H1 (cell line): ENCODE results near the gene SUGT1. TPM values are rescaled to one million over a fixed set of nuclear protein-coding genes. Genes with fewer than 3 reads are reported as not detected.

Experiments
- CTBP2 ChIP-seq: IDR thresholded peaks from 2 replicates; pipeline ENCODE4 v1.7.0; 2011; ENCODE audit warnings: borderline replicate concordance, mild to moderate bottlenecking, moderate library complexity, mixed read lengths, low read length; ENCODE audit not compliant: insufficient read depth, insufficient read length
- KDM1A ChIP-seq: fragments of 200-600, 300-600 bp; sonication (generic); IDR thresholded peaks from 2 replicates; pipeline ENCODE4 v1.7.1; 2016; ENCODE audit warnings: mild to moderate bottlenecking, low read length, borderline replicate concordance
- MAX ChIP-seq: IDR thresholded peaks from 2 replicates; pipeline ENCODE4 v1.6.1; 2012; ENCODE audit warnings: inconsistent platforms
- POLR2AphosphoS5 ChIP-seq: IDR thresholded peaks from 2 replicates; pipeline ENCODE4 v1.6.1; 2011; ENCODE audit warnings: low read depth, low read length
- RFX5 ChIP-seq: IDR thresholded peaks from 2 replicates; pipeline ENCODE4 v1.6.1; 2011; ENCODE audit warnings: low read depth, low read length, improper control_type of control experiment, borderline replicate concordance
- ZNF274 ChIP-seq: IDR thresholded peaks from 2 replicates; pipeline ENCODE4 v1.7.0; 2012; ENCODE audit warnings: low read length, borderline replicate concordance; ENCODE audit errors: extremely low read depth
- polyA plus RNA-seq, 7 experiments: library from polyadenylated mRNA; depleted of rRNA in 3 of 7; stranded (reverse) in 5 of 7; unstranded in 2 of 7; fragments of >200 nt in 5 of 7; fragments of 200-250 nt in 2 of 7; gene quantifications; 1 replicate in 5 of 7; 2 replicates in 1 of 7; 4 replicates in 1 of 7; pipeline versions ENCODE4 v1.2.1 to v1.2.3, GENCODE V29; 2011 to 2013; ENCODE audit warnings: missing spikeins in 2 of 7, mixed read lengths in 2 of 7
- total RNA-seq: library from RNA; stranded (reverse); fragmentation: NEBNext Ultra II Directional; extraction: Animal tissue kit (Norgen Biotek cat#: 25700); gene quantifications from 2 replicates; pipeline ENCODE4 v1.2.1, GENCODE V29; 2021

Gene SUGT1
- total and polyA plus RNA-seq, 2 of the 8 experiments (the other 6 are each of a cell fraction or from before 2014, with no cell fraction given), result 21.0 to 99.4 TPM

GRCh38 chr13:52743988-52744387 is 91.4 kb downstream of the SUGT1 start (continued):
- TF ChIP-seq RFX5, result no peak
- TF ChIP-seq MAX, result no peak
- TF ChIP-seq CTBP2, result no peak
- TF ChIP-seq POLR2AphosphoS5, result no peak
- TF ChIP-seq KDM1A, result no peak
- no peak for TF ChIP-seq ZNF274
